OCI-M1 (cell line): Measurements from ENCODE around the gene ATF5.
"Not testable (repeated sequence)": the region's sequence is repeated elsewhere in the genome, so short reads cannot be mapped to it uniquely, and the experiment has no call there.

Experiments
- DNase-seq: peaks from one replicate; lab custom pipeline; 2025; lab: John Stamatoyannopoulos, UW

ATF5 gene

DNA sequence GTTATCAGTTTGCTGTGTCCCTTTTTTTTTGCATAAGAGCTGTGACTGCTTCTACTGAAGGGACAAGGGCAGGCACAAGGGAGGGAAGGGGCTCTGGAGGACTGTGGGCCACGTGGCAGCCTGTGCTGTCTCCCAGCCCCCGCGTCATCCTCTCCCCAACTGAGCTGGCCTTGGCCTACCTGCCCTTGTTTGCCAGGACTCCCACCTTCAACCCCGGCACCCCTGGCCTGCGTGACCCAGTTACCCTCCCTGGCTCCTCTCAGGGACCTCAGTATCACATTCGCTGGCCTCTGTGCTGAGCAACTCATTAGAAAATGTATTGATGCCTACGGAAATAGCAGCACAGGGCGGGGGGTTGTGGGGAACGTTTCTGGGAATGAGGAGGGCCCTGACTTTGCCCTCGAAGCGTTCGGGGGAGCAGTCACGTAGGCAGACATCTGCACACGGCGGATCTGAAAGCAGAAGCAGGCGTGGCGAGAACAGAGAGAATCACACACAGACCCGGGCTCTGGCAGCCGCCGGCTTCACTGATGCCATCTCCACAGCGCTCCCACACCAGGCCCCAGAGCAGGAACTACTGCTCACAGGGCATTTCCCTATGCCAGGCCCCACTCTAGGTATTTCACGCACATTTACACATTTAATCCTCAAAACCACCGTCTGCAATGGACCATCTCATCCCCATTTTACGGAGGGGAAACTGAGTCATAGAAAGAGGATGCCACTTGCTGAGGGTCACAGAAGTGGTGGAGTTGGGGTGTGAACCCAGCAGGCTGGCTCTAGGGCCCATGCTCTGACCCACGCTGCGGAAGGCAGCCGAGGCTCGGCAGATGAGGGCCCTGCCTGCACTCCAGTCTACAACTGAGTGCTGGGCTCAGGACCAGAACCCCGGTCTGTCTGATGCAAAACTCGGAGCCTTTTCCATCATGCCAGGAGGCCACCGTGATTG lies 5.7 kb upstream of the ATF5 start:
- DNase-seq, result no peak

DNA sequence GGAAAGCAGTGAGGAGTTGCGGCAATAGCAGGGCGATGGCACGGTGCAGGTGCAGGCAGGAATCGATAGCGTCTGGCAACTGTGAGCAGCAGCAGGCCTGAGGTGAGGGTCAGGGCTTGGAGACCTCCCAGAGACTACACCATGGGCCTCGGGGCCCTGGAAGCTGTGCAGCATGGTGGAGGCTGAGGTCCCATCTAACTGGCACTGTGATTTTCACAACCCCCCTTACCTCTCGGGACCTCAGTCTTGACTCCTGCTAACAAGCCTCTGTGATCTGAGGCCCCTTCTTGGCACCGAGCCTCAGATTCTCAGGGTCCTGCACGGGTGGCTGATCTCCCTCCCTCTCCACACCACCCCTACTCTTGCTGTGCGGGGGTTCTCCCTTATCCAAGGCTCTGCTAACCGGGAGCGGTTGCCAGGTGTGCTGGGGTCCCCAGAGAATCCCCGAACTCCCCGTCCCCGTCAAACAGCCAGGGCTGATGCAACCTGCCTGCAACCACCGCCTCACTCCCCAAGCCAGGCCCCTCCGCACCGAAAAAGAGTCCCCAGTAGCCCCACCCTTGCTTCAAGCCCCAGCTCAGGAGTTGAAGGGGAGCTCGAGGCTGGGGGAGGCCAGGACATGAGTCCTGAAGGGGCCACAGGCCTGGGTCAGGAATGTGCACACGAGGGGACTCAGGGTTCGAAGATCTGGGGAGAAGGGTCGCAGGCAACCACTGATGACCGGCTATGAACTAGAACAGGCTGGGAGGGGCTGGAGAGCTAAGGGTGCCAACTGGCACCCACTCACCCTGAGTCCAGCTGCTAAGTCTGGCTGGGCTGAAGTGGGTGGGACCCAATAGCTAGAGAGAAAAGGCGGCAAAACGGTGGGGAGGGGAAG lies 4.8 kb upstream of the ATF5 start:
- DNase-seq, result no peak

DNA sequence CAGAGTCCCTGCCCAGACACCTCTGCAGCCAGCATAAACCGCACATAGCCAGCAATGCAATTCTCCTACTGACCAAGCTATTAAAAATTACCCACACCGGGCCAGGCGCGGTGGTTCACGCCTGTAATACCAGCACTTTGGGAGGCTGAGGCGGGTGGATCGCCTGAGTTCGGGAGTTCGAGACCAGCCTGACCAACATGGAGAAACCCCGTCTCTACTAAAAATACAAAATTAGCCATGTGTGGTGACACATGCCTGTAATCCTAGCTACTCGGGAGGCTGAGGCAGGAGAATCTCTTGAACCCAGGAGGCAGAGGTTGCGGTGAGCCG lies 4.2 kb upstream of the ATF5 start:
- DNase-seq, result not testable (repeated sequence)

DNA sequence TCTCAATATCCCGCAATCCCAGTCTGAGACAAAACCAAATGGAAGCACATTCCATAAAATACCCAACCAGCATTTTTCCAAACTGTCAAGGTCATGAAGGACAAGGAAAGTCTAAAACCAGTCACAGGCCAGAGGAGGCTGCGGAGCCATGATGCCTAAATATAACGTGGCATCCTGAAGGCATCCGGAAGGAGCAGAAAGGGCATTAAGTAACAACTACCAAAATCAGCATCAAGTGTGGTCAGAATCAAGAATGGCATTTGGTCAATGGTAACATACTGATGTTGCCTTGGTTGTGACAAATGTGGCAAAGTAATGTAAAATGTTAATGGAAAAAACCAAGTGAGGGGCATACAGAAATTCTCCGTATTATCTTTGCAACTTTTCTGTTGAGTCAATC lies 3.5 kb upstream of the ATF5 start:
- DNase-seq, result no peak

DNA sequence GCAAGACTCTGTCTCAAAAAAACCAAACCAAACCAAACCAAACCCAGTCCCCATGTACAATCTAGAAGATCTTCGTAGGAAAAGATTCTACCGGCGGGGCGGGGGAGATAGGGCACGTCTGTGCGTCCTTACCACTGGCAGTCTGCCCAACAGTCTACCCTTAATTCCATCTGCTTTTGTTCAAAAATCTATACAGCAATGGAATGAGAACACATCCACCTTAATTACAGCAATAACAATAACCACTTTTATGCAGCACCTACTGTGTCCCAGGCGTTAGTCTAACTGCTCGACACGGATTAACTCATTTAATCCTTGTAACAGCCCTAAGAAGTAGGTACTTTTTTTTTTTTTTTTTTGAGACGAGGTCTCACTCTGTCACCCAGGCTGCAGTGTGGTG lies 2.5 kb upstream of the ATF5 start:
- no peak for DNase-seq

DNA sequence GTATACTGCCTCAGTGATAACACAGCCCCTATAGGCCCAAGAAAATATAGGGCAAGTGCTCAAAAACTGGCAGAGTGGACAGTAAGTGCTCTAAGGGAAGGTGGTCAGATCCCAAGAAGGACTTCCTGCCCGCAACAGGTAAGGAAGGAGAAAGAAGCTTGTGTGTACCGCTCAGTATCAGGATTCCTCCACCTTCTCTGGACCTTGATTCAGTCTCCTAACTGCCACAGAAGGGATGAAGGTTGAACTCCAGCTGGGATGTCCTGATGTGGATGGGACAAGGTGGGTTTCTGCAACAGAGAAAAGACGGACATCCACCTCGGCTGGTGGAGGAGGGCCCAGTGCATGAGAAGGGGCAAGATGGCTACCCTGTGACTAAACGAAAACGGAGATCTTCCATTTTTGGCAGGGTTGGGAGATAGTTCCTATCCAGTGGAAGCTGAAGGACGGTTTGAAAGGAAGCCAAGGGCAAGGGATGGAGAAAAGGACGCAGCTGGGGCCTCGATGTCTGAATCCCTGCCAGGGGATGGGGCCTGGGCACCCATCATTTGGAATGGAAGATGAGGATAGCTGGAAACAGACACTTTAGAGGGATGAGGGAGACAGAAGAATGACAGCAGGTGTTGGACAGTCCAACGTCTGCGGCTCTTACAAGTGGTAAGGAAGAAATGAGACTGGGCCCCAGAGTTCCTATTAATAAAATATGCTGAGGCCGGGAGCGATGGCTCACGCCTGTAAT lies 1.3 kb upstream of the ATF5 start:
- no peak for DNase-seq

DNA sequence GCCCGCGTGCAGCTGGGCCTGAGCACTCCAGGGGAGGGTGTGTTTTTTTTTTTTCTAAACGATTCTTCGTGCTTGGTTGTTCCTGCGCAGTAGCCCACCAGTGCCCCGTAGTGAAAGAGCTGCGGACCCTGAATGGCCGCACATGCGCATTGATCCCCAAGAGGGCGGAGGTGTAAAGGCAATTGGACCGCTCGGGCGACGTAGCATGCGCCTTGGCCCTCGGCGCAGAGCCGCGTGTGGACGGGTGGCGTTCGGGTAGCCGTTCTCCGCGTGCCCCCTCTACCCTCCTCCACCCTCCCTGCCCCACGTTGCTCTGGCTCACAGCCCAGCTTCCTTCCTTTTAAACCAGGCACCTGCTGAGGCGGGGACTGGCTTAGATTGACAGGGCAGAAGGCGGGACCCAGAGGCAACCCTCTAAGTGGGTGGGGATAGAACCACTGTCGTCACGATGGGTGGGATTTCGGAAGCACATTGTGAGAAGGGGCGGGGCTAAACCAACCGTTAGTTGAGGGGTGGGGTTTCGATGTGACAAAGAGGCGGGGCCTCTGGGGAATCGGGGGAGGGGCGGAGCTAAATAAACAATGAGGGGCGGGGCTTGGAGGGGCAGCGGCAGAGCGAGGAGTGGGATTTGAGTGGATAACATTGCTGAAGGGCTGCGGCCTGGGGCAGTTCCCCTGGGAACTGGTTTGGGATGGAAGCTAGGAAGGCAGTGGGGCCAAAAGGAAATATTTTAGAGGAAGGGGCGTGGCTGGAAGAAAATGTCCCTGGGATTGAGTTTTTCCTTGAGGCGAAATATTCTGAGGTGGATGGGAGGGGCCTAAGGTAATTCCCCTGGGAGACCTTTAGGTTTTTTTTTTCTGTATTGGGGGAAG lies 842 bp downstream of the ATF5 start:
- DNase-seq, result peak; percentile 99

DNA sequence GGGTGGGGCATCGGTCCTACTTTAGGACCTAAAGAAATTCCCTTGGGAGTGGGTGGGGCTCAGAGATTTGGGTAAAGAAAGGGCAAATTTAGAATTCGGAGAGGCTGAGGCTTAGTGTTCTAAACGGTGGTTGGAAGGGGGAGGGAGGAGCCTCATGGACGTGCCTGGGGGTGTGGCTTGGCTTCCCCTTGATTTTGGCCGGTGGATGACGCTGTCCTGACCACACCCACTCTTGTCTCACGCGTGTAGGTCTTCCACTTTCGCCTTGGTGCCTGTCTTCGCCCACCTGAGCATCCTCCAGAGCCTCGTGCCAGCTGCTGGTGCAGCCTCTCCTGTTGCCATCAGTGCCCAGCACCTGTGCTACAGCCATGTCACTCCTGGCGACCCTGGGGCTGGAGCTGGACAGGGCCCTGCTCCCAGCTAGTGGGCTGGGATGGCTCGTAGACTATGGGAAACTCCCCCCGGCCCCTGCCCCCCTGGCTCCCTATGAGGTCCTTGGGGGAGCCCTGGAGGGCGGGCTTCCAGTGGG lies 1.5 kb downstream of the ATF5 start:
- DNase-seq, result no peak

DNA sequence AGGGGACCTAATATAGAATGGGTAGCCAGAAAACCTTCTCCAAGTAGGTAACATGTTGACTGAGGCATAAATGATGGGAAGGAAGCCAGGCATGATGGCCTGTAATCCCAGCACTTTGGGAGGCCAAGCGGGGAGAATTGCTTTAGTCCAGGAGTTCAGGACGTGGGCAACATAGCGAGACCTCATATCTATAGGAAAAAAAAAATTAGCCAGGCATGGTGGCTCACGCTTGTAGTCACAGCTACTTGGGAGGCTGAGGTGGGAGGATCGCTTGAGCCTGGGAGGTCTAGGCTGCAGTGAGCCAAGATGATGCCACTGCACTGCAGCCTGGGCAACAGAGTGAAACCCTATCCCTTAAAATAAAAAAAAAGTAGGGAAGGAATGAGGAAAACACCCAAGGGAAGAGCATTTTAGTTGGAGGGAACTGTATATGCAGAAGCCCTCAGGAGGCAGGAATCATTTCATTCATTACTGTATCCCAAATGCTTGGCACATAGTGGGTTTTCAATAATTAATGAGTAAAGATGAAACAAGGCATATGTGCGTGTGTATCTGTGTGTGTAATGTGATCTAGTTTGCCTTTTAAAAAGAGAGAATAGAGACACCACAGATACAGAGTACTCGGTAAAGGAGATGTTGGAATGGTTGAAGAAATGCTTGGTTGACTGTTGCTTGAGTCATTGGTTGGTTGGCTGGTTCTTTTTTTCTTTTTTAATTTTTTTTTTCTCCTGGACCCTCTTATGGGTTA lies 2.5 kb downstream of the ATF5 start:
- no peak for DNase-seq

DNA sequence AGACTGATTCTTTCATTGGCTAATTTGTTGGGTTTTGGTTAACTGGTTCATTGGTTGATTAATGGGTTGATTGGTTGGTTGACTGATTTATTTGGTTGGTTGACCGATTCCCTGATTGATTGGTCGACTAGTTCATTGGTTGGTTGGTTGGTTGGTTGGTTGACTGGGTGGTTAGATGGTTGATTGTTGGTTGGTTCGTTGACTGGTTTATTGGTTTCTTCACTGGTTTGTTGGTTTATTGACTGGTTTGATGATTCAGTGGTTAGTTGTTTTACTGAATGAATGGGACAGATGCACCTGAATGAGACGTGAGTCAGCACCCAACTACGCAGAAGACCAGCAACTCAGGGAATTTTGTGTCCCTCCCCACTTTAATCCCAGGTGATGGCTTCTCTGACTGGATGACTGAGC lies 3.0 kb downstream of the ATF5 start:
- DNase-seq, result no peak

DNA sequence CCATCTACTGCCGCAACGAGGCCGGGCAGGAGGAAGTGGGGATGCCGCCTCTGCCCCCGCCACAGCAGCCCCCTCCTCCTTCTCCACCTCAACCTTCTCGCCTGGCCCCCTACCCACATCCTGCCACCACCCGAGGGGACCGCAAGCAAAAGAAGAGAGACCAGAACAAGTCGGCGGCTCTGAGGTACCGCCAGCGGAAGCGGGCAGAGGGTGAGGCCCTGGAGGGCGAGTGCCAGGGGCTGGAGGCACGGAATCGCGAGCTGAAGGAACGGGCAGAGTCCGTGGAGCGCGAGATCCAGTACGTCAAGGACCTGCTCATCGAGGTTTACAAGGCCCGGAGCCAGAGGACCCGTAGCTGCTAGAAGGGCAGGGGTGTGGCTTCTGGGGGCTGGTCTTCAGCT lies 3.7 kb downstream of the ATF5 start:
- no peak for DNase-seq

DNA sequence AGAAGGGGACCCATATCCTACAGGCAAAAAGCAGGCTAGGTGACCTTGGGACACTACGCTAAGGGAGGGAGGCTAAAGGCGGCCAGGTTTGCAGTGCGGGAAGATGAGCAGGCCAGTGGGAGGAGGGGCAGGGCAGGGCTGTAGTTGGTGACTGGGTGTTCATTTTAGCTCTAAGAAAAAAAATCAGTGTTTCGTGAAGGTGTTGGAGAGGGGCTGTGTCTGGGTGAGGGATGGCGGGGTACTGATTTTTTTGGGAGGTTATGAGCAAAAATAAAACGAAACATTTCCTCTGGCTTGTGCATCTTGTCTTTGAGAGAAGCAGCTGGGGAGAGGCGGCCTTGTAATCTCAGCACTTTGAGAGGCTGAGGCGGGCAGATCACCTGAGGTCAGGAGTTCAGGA lies 4.6 kb downstream of the ATF5 start:
- DNase-seq, result no peak

DNA sequence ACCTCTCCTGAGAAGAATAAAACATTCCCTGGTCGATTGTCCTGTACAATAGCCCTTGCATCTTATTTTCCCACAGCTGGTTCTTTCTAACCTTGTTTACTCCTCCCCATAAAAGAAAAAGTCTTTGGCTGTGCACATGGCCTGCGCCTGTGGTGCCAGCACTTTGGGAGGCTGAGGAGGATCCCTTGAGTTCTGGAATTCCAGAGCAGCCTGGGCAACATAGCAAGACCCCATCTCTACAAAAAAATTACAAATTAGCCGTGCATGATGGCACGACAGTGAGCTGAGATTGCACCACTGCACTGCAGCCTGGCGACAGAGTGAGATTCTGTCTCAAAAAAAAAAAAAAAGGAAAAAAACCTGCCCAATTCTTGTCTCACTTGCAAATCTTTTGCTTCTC lies 7.5 kb downstream of the ATF5 start:
- DNase-seq, result no peak

DNA sequence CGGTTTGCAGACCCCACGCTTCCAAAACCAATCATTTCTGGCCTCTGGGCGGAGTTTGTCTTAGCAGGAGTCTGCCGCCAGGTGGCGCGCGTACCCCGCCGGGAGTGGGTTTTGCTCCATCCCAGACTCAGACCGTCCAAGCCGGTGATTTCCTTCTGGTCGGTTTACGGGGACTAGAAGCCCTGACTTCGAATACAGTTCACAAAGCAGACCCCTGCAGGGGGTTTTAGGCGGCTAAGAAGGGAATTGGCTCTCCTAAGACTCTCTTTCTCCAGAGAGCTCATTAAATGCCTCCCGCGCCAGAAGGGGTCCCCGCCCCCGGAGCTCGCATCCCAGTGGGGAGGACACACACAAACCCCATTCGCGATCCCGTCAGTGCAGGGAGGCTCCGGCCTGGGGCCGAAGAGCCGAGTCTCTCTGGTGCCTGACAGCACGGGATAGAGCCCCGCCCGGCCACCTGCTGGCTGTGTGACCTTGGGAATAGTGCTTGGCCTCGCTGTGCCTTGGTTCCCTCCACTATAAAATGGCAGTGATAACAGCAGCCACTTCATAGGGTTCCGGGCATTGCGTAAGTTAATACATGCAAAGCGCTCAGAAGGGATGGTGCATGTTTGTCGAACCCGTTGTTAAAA lies 8.9 kb downstream of the ATF5 start:
- peak; percentile 88 for DNase-seq

DNA sequence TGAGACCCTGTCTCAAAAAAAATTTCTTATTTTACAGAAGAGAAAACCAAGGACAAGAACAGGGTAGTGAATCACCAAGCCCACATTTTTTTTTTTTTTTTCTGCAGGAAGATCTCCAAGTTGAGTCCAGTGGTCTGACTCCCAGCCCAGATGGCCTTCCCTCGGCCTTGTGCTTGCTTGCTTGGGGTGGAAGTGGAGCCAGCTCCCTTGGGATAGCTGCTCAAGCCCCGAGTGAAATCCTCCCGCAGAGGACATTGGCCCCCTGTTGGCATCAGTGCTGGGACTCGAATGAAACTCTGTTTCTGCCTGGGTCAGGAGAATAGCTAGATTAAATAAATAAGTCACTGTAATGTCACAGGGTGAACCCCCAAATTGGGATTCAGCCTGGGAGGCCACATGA lies 9.7 kb downstream of the ATF5 start:
- no peak for DNase-seq

DNA sequence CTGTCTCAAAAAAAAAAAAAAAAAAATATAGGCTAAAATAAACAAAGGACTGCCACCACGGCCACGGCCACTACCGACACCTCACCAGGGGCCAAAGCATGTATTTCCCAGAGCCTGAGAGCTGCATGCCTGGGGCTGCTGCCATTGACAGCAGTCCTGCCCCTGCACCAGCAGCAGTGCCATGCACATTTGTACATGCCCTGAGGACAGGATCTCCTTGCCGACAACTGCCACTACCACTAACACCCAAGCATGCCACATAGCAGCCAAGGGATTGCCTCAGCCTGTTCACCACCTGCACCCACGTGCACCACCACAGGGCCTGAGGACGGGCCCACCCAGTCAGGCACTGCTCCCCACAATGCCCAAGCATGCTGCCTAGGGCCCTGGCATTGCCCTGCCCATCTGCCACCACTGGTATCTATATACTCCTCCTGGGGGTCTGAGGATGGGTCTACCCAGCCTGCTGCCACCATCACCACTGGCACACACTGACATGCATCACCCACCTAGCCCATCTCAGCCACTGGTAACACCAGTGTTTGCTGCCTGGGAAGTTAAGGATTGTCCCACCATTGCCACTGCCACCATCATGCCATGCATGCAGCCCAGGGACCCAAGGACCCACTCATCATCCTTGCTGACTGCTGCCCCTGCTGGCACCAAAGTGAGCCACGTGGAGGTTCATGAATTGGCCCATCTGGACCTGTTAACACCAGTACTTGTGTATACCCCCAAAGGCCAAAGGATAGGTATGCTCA lies 10.9 kb downstream of the ATF5 start:
- DNase-seq, result no peak

DNA sequence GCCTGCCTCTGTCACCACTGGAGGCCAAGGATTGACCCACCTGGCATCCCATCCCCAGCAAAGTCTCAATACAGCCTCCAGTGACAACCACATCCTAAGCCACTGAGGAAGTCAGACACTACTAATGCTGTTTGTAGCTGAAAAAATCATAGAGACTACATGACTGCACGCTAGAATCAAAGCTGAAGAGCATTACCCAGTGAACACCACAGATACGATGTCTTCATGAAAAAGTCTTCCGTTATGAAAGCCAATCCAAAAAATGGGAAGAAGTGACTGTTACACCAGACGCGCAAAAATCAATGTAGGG lies 11.4 kb downstream of the ATF5 start:
- no peak for DNase-seq

DNA sequence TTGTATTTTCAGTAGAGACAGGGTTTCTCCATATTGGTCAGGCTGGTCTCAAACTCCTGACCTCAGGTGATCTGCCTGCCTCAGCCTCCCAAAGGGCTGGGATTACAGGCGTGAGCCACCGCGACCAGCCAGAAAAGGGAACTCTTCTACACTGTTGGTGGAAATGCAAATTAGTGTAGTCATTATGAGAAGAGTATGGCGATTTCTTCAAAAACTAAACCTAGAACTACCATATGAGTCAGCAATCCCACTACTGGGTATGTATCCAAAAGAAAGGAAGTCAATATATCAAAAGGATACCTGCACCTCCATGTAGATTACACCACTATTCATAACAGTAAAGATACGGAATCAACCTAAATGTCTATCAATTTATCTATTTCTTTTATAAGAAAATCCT lies 15.6 kb downstream of the ATF5 start:
- not testable (repeated sequence) for DNase-seq

DNA sequence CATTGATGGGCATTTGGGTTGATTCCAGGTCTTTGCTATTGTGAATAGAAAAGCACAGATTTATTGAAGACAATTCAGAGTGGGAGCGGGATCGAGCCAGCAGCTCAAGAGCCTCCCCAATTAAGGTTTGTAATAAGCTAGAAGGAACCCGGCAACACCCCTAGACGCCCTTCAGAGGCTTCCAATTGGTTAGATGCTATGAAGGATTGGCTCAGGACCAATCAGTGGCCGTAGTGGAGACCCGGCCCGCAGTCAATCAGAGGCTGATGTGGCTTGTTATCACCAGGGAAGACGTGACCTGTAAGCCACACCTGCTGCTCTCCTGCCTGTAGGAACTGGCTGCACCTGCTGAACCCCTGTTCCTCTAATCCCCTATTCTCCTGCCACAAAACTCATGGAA lies 17.4 kb downstream of the ATF5 start:
- DNase-seq, result no peak
